ENCODE measurements around the gene NMNAT3. TPM values are rescaled to one million over a fixed set of nuclear protein-coding genes. Genes with fewer than 3 reads are reported as not detected.

The NMNAT3 gene
- total RNA-seq, 4 donors from 2014 or later = 9.5 to 17.2 (median 12.8) TPM

- Histone ChIP-seq H3K4me3 (no peak overlapping the region), H3K4me1 (no peaks in the 10 kb centered on the region), H3K36me3 (no peaks in the 10 kb centered on the region), H3K9me3 (no peaks in the 10 kb centered on the region), H3K27ac (no peak overlapping the region), H3K27me3 (no peaks in the 10 kb centered on the region)
- in situ Hi-C loops (cut with MboI; ENCODE audit: low sequenced_read_pairs in 4 of 4) = no loop called here
- intact Hi-C loops (cut with DNase I; ENCODE audit: low total_unique reads) = no loop called here
- no peak for TF ChIP-seq POLR2A (IDR thresholded peaks at IDR 0.05)
- TF ChIP-seq, protein P1, sequence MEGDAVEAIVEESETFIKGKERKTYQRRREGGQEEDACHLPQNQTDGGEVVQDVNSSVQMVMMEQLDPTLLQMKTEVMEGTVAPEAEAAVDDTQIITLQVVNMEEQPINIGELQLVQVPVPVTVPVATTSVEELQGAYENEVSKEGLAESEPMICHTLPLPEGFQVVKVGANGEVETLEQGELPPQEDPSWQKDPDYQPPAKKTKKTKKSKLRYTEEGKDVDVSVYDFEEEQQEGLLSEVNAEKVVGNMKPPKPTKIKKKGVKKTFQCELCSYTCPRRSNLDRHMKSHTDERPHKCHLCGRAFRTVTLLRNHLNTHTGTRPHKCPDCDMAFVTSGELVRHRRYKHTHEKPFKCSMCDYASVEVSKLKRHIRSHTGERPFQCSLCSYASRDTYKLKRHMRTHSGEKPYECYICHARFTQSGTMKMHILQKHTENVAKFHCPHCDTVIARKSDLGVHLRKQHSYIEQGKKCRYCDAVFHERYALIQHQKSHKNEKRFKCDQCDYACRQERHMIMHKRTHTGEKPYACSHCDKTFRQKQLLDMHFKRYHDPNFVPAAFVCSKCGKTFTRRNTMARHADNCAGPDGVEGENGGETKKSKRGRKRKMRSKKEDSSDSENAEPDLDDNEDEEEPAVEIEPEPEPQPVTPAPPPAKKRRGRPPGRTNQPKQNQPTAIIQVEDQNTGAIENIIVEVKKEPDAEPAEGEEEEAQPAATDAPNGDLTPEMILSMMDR (IDR thresholded peaks at IDR 0.05 in 4 of 5, conservative IDR thresholded peaks at IDR 0.05 in 1 of 5) = no peak
- no peak for ATAC-seq
- no peak for DNase-seq
Observed at GRCh38 chr3:139695426-139696313, 17.9 kb upstream of the NMNAT3 start.

DNA sequence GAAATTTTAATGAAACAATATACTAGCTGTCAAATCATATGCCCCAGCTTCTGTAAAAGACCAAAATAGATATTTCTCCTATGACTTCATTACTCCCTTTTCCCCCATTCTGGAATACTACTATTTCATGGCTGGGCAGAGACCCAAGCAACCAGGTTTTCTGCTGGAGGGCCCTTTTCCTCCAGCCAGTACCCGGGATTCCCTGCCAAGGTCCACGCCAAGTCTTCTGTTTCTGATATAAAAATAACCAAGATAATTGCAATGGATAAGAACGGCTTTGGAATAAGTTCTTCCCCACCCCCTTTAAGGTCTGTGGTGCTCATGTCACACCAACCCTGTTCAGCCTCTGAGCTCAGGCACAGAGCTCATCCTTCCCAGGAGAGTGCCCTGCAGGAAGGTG is 17.2 kb upstream of the NMNAT3 start:
- H3K4me3 ChIP-seq = no peak overlapping the region
- no peak for TF ChIP-seq POLR2A (IDR thresholded peaks at IDR 0.05)
- TF ChIP-seq, protein P1 (IDR thresholded peaks at IDR 0.05 in 4 of 5, conservative IDR thresholded peaks at IDR 0.05 in 1 of 5) = no peak
- H3K9me3 ChIP-seq = no peaks in the 10 kb centered on the region
- DNase-seq (no peak), ATAC-seq (no peak)
- no peaks in the 10 kb centered on the region for H3K4me1 ChIP-seq
- H3K36me3 ChIP-seq = no peaks in the 10 kb centered on the region
- H3K27me3 ChIP-seq = no peaks in the 10 kb centered on the region
- H3K27ac ChIP-seq = no peak overlapping the region
- intact Hi-C loops (cut with DNase I; ENCODE audit: low total_unique reads) = no loop called here
- in situ Hi-C loops (cut with MboI; ENCODE audit: low sequenced_read_pairs in 4 of 4) = no loop called here

DNA sequence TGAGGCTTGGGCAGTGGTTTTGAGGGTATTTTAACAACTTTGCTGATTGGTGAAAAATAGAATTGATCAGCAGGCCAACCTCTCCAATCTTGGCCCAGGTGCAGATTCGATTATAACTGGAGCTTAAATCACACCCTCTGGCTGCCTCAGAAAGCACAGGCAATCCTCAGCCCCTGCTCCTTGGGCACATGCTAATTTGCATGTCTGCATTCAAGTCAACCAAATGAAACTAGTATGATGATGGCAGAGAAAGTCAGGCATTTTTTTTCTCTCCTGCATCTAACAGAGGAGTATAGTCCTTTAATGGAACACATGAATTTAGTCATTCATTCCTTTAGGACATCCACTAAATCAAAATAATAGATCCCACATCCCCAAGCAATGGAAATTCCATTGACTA is 16.8 kb upstream of the NMNAT3 start:
- Histone ChIP-seq H3K4me1 (no peaks in the 10 kb centered on the region), H3K27ac (no peak overlapping the region), H3K9me3 (no peaks in the 10 kb centered on the region), H3K4me3 (no peak overlapping the region), H3K36me3 (no peaks in the 10 kb centered on the region), H3K27me3 (no peaks in the 10 kb centered on the region)
- DNase-seq = no peak
- in situ Hi-C loops (cut with MboI; ENCODE audit: low sequenced_read_pairs in 4 of 4) (no loop called here), intact Hi-C loops (cut with DNase I; ENCODE audit: low total_unique reads) (no loop called here)
- TF ChIP-seq, protein P1 (IDR thresholded peaks at IDR 0.05 in 4 of 5, conservative IDR thresholded peaks at IDR 0.05 in 1 of 5) = no peak
- TF ChIP-seq POLR2A (IDR thresholded peaks at IDR 0.05) = no peak
- no peak for ATAC-seq

DNA sequence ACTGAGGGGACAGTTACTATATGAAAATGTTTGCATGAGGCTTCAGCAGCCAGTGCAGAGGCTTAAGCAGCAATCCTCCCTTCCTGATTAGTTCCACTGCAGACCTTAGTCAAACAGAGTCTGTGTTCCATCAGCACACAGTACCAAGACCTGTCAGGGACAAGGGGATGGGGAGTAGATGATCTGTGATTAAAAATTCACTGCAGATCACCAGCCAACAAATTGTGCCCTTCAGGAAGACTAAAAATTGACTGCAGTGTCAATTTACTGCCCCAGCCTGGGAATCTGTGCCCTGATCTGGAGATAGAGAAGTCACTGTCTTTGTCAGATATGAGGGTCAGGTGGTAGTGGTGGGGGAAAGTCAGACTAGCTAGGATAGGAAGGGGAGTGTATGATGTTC is 13.8 kb upstream of the NMNAT3 start:
- Histone ChIP-seq H3K4me3 (no peak overlapping the region), H3K36me3 (no peaks in the 10 kb centered on the region), H3K9me3 (no peaks in the 10 kb centered on the region), H3K27ac (no peak overlapping the region), H3K4me1 (peaks cover 0 to 4% of the 10 kb centered on the region in 2 donors), H3K27me3 (no peaks in the 10 kb centered on the region)
- ATAC-seq (no peak), DNase-seq (no peak)
- in situ Hi-C loops (cut with MboI; ENCODE audit: low sequenced_read_pairs in 4 of 4) = no loop called here
- intact Hi-C loops (cut with DNase I; ENCODE audit: low total_unique reads) = no loop called here
- TF ChIP-seq, protein P1 (IDR thresholded peaks at IDR 0.05 in 4 of 5, conservative IDR thresholded peaks at IDR 0.05 in 1 of 5) = no peak
- TF ChIP-seq POLR2A (IDR thresholded peaks at IDR 0.05) = no peak
